LNCAP (cell line): ENCODE results near the gene NFIA.

ENCODE experiments used
- CTCF ChIP-seq: fragments of 450-650 bp; IDR thresholded peaks from 2 replicates; pipeline ENCODE4 v1.5.1; 2017; ENCODE audit warnings: mild to moderate bottlenecking

Gene NFIA

GRCh38 chr1:61070054-61070453 lies 12.3 kb upstream of the NFIA start:
- TF ChIP-seq CTCF: no peak

GRCh38 chr1:61071205-61072130 lies 10.9 kb upstream of the NFIA start:
- TF ChIP-seq CTCF: no peak

GRCh38 chr1:61073871-61074270 lies 8.5 kb upstream of the NFIA start:
- TF ChIP-seq CTCF: no peak

- TF ChIP-seq CTCF: no peak
Observed at GRCh38 chr1:61076728-61077675, 5.4 kb upstream of the NFIA start.

- TF ChIP-seq CTCF: no peak
Observed at GRCh38 chr1:61077676-61078541, 4.5 kb upstream of the NFIA start.

GRCh38 chr1:61078618-61079295 lies 3.6 kb upstream of the NFIA start:
- TF ChIP-seq CTCF: no peak
